Astrocyte (in vitro differentiated cells and primary cell): Measurements from ENCODE around the gene TEKT5.

Source experiments
- CTCF ChIP-seq: IDR thresholded peaks from 2 replicates; pipeline ENCODE4 v1.5.1; 2011; ENCODE audit warnings: low read depth, mild to moderate bottlenecking, inconsistent platforms, low read length, moderate library complexity; ENCODE audit not compliant: insufficient read depth
- EZH2 ChIP-seq: IDR thresholded peaks from 2 replicates; pipeline ENCODE4 v1.6.1; 2012; ENCODE audit warnings: mild to moderate bottlenecking, low read length, inconsistent platforms; ENCODE audit not compliant: insufficient read depth

- TF ChIP-seq CTCF (no peak), EZH2 (no peak)
These were observed 89.1 kb downstream of the TEKT5 start for GRCh38 chr16:10605636-10606035.
